CD4-positive, alpha-beta T cell treated with Interferon gamma for 1 hour (primary cell): ENCODE data around the gene RASL10B.

ENCODE experiments used
- DNase-seq: peaks from one replicate; pipeline ENCODE4 v3.0.0-alpha.2; 2020

Gene RASL10B

DNA sequence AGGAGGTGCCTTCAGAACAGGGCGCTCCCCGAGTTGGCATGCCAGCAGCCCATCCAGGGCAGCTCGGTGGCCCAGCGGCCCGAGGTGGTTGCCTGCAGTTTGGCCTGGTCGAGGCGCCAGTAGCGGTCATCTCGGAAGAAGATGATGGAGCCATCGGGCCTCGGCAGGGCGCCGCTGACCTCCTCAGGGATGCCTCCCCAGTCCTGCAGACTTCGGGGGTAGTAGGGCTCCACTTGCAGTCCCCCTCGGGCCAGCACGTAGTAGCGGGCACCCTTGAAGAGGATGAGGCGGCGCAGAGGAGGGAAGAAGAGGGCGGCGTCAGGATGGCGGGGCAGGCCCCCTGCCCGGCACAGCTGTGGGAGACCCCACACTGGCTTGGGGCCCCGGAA, 35.0 kb downstream of the RASL10B start:
- no peak for DNase-seq

- peak; percentile 25 for DNase-seq
These were observed 35.6 kb downstream of the RASL10B start for GRCh38 chr17:35766903-35767510.

- DNase-seq, result no peak
These were observed 37.4 kb downstream of the RASL10B start for GRCh38 chr17:35768797-35769196.

- DNase-seq, result no peak
These were observed 38.6 kb downstream of the RASL10B start for GRCh38 chr17:35769895-35770486.

DNA sequence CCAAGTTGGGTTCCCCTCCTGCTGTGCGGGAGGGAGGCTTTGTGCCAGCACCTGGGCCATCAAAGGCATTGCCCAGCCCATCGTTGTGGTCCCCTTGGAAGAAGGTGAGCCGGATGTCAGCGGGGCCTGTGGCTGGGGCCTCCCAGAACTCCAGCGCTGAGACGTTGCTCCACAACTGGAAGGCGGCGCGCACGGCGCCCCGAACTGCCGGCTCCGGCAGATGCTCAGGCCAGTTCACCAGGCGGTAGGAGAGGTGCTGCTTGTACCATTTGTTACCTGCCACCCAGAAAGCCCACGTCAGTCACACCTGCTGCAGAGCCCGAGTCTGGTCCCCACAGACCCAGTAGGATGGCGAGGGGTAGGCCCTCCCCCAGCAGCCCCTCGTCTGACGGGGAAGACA, 41.7 kb downstream of the RASL10B start:
- DNase-seq, result no peak

DNA sequence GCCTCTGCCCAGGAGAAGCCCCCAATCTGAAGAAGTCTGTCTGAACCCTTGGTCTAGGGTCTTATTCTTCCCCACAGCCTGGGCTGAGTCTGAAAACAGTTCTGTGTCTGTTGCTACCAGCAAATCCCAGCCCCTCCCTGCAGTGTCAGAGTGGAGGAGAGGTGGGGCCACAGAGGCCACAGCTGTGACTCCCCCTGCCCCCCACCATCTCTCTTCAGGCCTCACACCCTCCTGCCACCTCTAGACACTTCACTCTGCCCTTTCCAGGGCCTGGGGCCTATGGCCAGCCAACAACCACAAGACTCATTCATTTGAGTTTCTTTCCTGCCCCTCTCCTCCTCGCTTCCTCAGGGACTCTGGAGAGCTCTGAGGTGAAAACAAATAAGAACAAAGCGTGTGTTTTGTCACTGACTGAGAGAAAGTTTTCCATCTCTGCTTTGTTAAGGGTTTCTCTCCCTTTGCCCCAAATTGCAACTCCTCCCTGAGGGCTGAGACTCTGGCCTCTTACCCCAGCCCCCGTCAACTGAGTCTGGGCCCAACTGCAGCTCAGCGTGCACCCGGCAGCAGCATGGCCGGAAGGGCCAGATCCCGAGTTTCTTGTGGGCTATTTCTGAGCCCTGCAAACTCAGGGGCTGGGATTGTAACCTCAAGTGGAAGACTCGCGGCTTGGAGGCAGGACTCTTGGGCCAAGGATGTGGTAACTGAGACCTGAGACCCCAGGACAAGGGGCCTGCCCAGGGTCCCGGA, 42.4 kb downstream of the RASL10B start:
- DNase-seq, result no peak

DNA sequence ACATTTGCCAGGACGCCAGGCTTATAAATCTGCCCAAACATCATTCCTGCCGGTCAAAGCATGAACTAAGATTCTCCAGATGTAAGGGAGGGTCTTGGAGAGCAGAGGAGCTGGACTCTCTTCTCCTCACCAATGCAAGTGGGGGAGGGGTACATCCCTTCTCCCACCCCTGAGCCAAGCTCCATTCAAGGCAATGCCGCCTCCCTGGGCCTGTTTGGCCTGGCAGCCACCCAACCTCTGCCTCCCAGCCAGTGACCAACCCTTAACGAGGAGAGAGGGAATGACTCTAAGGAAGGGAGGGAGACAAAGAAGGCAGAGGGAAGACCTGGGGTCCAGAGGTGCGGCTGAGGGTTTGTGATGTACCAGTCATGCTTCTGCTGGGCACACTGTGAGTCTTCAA, 43.1 kb downstream of the RASL10B start:
- DNase-seq, result no peak

- no peak for DNase-seq
These were observed 43.6 kb downstream of the RASL10B start for GRCh38 chr17:35775039-35775438.

GRCh38 chr17:35775583-35775982, 44.1 kb downstream of the RASL10B start:
- DNase-seq, result no peak

GRCh38 chr17:35778641-35779196, 47.3 kb downstream of the RASL10B start:
- DNase-seq, result no peak

- DNase-seq, result no peak
These were observed 49.5 kb downstream of the RASL10B start for GRCh38 chr17:35780950-35781349.

DNA sequence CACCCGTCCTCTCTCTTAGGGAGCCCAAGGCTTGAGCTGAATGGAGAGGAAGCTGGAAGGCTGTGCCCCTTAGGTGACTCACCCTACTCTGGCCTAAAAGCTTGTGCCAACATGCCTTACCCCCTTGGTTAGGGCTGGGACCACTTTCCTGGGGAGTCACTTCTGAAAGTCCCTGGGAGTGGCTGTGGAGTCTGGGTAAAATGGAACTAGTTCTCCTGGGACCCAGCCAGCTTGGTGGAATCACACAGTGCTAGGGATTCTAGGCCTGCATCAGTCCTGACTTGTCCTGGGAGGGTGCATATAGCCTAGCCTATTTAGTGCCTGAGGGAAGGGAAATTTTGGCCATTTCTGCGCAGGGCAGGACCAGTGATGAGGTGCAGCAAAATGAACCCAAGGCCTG, 53.5 kb downstream of the RASL10B start:
- no peak for DNase-seq

DNA sequence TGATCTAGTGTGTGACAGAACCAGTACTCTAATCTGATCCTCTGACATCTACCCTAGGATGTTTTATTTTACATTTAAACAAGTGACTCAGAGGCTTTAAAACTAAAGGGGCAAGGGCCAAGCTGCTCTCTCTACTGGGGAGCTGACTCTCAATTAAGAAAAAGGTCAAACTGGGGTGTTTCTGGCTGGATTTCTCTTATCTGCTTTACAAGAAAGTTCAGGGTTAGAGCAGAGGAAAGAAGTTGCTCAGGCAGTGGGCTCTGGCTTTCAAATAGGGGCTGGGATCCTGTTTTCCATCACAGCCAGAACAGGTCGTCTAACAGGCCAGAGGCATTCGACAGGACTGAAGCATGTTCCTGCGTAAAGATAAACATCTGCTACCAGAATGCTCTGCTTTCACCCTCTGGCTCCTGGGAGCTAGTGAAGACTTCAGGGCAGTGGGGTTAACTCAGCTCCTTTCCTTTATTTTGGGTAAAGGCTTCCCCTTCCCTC, 55.5 kb downstream of the RASL10B start:
- no peak for DNase-seq

DNA sequence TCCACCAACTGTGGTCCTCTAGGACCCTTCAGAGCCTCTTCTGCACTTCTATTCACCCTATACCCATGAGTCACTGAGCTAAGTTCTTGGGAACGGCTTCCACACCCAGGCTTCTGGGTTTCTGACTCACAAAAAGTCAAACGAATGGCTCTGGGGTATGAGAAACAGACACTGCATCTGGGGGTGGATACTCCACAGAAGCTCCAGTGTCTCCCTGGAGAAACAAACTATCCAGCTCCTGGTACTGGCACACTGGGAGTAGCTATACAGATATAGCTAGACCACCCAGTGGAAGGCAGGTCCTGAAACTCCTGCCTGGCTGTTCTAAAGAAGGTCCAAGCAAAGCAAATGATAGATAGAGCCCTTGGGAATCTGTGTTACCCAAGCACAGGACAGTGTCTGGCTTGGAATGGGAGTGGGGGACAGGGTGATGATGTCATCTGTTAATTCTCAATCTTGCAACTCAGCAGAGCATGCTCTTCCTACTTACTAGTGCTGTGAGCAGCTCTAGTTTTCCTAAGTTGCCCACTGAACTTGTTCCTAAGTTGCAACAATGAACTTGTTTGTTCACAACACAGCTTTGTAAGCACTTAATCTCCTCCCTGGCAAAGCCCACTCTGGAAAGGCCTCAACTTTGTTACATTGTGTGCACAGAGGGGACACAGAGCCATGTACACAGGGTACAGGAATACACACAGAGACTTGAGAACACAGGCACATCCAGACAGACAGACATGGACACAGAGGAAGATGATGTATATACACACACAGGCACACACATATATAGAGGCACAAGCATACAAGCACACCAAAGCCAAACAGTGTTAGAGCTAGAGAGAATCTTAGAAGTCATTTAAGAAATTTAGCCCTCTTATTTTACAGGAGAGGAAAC, 57.3 kb downstream of the RASL10B start:
- no peak for DNase-seq

DNA sequence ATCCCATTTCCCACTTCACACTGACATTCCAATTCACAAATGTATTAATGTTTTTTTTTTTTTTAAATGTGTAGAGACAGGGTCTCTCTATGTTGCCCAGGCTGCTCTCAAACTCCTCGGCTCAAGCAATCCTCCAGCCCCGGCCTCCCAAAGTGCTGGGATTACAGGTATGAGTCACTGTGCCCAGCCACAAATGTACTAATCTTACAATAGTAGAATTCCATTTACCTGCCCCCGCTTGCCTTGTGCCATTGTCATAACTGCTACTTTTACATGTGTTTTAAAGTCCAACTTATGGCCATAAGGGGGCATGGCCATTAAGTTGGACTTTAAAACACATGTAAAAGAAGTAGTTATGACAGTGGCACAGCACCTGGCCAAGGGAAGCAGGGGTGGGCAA, 59.4 kb downstream of the RASL10B start:
- no peak for DNase-seq

DNA sequence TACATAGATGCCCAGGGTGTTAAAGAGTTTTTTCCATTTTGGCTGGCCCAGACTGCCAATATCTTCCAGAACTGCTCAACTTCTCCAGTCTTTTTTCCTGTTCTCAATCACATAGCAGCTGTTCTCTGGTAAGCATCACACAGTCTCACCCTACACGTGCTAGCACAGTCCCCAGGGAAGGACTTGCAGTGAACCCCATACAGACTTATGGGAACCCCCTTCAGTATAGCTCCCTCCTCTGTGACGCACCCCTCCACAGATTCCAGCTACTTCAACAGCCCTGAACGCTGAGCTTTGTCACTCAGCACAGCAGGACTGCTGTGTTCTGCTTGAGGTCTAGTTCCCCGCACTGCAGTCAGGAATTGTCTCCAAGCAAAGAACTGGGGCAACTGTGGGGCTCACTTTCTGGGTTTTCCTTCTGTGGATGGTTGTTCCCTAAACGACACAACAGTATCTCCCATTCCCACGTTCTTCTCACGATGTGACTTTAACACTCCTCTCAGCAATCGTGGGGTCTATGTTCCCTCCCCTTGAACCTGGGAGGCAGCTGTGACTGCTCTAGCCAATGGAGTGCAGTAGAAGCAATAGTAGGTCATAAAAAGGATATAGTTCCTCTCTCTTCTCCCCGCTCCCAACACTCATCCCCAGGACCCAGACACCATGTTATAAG, 60.4 kb downstream of the RASL10B start:
- DNase-seq, result no peak
